ENCODE results near the gene BLVRB. TPM values are rescaled to one million over a fixed set of nuclear protein-coding genes. Genes with fewer than 3 reads are reported as not detected.
"Not testable (repeated sequence)": the region's sequence is repeated elsewhere in the genome, so short reads cannot be mapped to it uniquely, and the experiment has no call there.

Gene BLVRB
- total RNA-seq, 1 experiment from 2014 or later: 204 TPM

DNA sequence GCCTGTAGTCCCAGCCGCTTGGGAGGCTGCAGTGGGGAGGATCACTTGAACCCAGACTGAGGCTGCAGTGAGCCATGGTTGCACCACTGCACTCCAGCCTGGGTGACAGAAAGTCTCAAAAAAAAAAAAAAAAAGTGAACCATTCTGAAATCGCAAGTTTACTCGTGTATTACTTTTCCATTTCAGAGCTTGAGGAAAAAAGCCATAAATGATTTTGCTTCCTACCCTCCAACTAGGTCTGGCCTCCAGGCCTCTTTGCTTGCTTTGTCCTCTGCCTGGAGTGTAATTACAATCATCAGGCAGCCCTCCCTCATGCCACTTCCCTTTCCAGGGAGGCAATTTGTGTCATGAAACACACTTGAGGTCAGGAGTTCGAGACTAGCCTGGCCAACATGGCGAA is 8.5 kb downstream of the BLVRB start:
- Histone ChIP-seq H3K27me3 (ENCODE audit: insufficient read depth, low read depth) (no peaks in the 10 kb centered on the region), H3K4me1 (replicated peaks; ENCODE audit: insufficient read depth) (no peaks in the 10 kb centered on the region), H4K20me1 (ENCODE audit: insufficient read depth) (no peaks in the 10 kb centered on the region), H3K36me3 (ENCODE audit: low read depth) (no peaks in the 10 kb centered on the region), H3K4me3 (no peak overlapping the region), H3K9me3 (ENCODE audit: insufficient read depth, low read depth) (no peaks in the 10 kb centered on the region), H3K79me2 (ENCODE audit: low read depth) (peaks cover 20% of the 10 kb centered on the region), H2AFZ (no peak overlapping the region), H3K27ac (no peak overlapping the region), H3K4me2 (no peak overlapping the region), H3F3A (ENCODE audit: insufficient read depth, low read depth) (0 out of 2 replicates have a peak, but pooled peaks cover 7% of the 10 kb centered on the region), H3K9me2 (ENCODE audit: insufficient read depth) (no peaks in the 10 kb centered on the region)
- intact Hi-C loops (cut with micrococcal nuclease; ENCODE audit: unreplicated experiment): no loop called here
- BruUV-seq (replicated peaks): no TSS peak
- ChIA-PET POLR2A (ENCODE audit: unreplicated experiment) (no interaction called here), CTCF (no interaction called here)
- no peak for DNase-seq
- TF ChIP-seq, protein P1, sequence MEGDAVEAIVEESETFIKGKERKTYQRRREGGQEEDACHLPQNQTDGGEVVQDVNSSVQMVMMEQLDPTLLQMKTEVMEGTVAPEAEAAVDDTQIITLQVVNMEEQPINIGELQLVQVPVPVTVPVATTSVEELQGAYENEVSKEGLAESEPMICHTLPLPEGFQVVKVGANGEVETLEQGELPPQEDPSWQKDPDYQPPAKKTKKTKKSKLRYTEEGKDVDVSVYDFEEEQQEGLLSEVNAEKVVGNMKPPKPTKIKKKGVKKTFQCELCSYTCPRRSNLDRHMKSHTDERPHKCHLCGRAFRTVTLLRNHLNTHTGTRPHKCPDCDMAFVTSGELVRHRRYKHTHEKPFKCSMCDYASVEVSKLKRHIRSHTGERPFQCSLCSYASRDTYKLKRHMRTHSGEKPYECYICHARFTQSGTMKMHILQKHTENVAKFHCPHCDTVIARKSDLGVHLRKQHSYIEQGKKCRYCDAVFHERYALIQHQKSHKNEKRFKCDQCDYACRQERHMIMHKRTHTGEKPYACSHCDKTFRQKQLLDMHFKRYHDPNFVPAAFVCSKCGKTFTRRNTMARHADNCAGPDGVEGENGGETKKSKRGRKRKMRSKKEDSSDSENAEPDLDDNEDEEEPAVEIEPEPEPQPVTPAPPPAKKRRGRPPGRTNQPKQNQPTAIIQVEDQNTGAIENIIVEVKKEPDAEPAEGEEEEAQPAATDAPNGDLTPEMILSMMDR (conservative IDR thresholded peaks at IDR 0.05): no peak
- no peak for TF ChIP-seq EZH2 (IDR thresholded peaks at IDR 0.05; ENCODE audit: low read depth)

DNA sequence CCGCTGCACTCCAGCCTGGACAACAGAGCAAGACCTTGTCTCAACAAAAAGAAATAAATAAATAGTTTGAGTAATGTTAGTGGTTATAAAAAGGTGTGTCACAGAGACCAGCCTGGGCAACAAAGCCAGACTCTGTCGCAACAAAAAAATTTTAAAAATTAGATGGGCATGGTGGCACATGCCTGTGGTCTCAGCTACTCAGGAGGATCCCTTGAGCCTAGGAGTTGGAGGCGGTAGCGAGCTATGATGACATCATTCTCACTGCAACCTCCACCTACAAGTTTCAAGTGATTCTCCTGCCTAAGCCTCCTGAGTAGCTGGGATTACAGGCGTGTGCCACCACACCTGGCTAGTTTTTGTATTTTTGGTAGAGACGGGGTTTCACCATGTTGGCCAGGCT is 11.6 kb downstream of the BLVRB start:
- peak in 1 of 2 experiments; percentile 54 for DNase-seq
- H3K79me2 ChIP-seq (ENCODE audit: low read depth); H3K36me3 ChIP-seq (ENCODE audit: low read depth); H3K4me1 ChIP-seq (replicated peaks; ENCODE audit: insufficient read depth); H3K27ac ChIP-seq; H4K20me1 ChIP-seq (ENCODE audit: insufficient read depth); BruUV-seq (replicated peaks); H2AFZ ChIP-seq; H3F3A ChIP-seq (ENCODE audit: insufficient read depth, low read depth); CTCF ChIA-PET; intact Hi-C loops (cut with micrococcal nuclease; ENCODE audit: unreplicated experiment); H3K4me3 ChIP-seq; H3K9me3 ChIP-seq (ENCODE audit: insufficient read depth, low read depth); H3K27me3 ChIP-seq (ENCODE audit: insufficient read depth, low read depth); H3K4me2 ChIP-seq; H3K9me2 ChIP-seq (ENCODE audit: insufficient read depth): not testable (repeated sequence)
- POLR2A ChIA-PET (ENCODE audit: unreplicated experiment): interaction anchor here (0.6 to 0.7 kb wide), 2 partner anchors 33 to 51 kb away, joined by 3 to 5 read pairs; no protein-coding TSS in a partner anchor

DNA sequence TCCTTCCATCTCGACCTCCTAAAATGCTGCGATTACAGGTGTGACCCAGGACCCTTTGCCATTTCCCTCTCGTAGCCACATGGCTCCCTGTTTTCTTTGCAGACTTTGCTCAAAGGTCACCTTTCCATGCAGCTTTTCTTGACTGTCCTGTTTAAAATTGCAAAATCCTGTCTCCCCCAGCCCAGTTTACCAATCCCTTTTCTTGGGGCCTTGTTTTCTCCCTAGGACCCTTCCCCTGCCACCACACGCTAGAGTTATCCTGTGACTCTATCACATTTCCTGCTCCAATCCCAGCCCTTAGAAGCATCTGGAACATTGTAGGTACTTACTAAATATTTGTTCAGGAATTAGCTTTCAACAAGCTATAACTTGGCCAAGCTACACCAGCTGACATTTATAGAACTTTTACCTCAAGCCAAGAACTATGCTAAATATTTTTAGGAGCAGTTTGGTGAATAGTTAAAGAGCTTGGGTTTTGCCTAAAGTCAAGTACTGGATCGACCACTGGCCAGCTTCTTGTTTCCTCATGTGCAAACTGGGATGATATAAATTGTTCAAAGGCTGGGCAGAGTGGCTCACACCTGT is 12.3 kb downstream of the BLVRB start:
- intact Hi-C loops (cut with micrococcal nuclease; ENCODE audit: unreplicated experiment): no loop called here

More for the DNA sequence above, 12.3 kb downstream of the BLVRB start:
- H3F3A ChIP-seq (ENCODE audit: insufficient read depth, low read depth): 0 out of 2 replicates have a peak, but pooled peaks cover 7% of the 10 kb centered on the region
- H3K9me2 ChIP-seq (ENCODE audit: insufficient read depth): no peaks in the 10 kb centered on the region
- no peaks in the 10 kb centered on the region for H4K20me1 ChIP-seq (ENCODE audit: insufficient read depth)
- H3K4me2 ChIP-seq: no peak overlapping the region
- TF ChIP-seq, protein P1 (conservative IDR thresholded peaks at IDR 0.05): no peak
- no peak for TF ChIP-seq EZH2 (IDR thresholded peaks at IDR 0.05; ENCODE audit: low read depth)
- H3K27me3 ChIP-seq (ENCODE audit: insufficient read depth, low read depth): no peaks in the 10 kb centered on the region
- no peaks in the 10 kb centered on the region for H3K79me2 ChIP-seq (ENCODE audit: low read depth)
- no peaks in the 10 kb centered on the region for H3K4me1 ChIP-seq (replicated peaks; ENCODE audit: insufficient read depth)
- ChIA-PET CTCF (no interaction called here), POLR2A (ENCODE audit: unreplicated experiment) (interaction anchor here (0.6 kb wide), 1 partner anchor 33 kb away, joined by 5 read pairs; no protein-coding TSS in a partner anchor)
- H3K27ac ChIP-seq: no peak overlapping the region
- H2AFZ ChIP-seq: no peak overlapping the region
- no TSS peak for BruUV-seq (replicated peaks)
- DNase-seq: no peak
- no peak overlapping the region for H3K4me3 ChIP-seq
- H3K9me3 ChIP-seq (ENCODE audit: insufficient read depth, low read depth): no peaks in the 10 kb centered on the region
- 0 out of 2 replicates have a peak, but pooled peaks cover 6% of the 10 kb centered on the region for H3K36me3 ChIP-seq (ENCODE audit: low read depth)

All from PC-9 (cell line).